PC-9 (cell line): ENCODE results near the gene PHC3.

Experiments
- CTCF ChIP-seq: fragments of 200-600 bp; sonication (generic); conservative IDR thresholded peaks from 2 replicates; pipeline ENCODE4 v1.6.1; 2017; ENCODE audit warnings: mixed run types, antibody characterized with exemption, mild to moderate bottlenecking, moderate library complexity
- EZH2 ChIP-seq: fragments of 200-600 bp; sonication (generic); IDR thresholded peaks from 2 replicates; pipeline ENCODE4 v1.8.0; 2017; ENCODE audit warnings: antibody characterized with exemption, low read depth

- TF ChIP-seq CTCF, result no peak
- TF ChIP-seq EZH2, result no peak
Observed at GRCh38 chr3:170102431-170102830, 79.1 kb downstream of the PHC3 start.
